KOPT-K1 (cell line): ENCODE results near the gene GDPD3.

Experiments
- H3K27ac ChIP-seq: fragments of 200-600 bp; sonication (generic); 2 replicates; pipeline ENCODE4 v1.5.1; 2016; ENCODE audit warnings: antibody characterized with exemption, mild to moderate bottlenecking, low read depth, low read length; ENCODE audit not compliant: poor library complexity, severe bottlenecking
- H3K36me3 ChIP-seq: fragments of 200-600 bp; sonication (generic); 2 replicates; pipeline ENCODE4 v1.5.1; 2017; ENCODE audit warnings: antibody characterized with exemption, mild to moderate bottlenecking, low read length, moderate library complexity; ENCODE audit not compliant: insufficient read depth
- H3K9me3 ChIP-seq: fragments of 200-600 bp; sonication (generic); 2 replicates; pipeline ENCODE4 v1.5.1; 2017; ENCODE audit warnings: antibody characterized with exemption, low read length, mild to moderate bottlenecking; ENCODE audit not compliant: insufficient read depth, poor library complexity, severe bottlenecking

Gene GDPD3

GRCh38 chr16:30113031-30113710 lies at the start of gene GDPD3:
TSS of gene GDPD3 (minus strand) at chr16:30113537. CDS start at chr16:30113478, 59 bp downstream.
- no peaks in the 10 kb centered on the region for H3K9me3 ChIP-seq
- H3K27ac ChIP-seq, result no peak within 1 kb of the TSS
- H3K36me3 ChIP-seq, result peaks cover 72% of the 10 kb centered on the region

- H3K27ac ChIP-seq, result no peak overlapping the region
Observed at GRCh38 chr16:30157214-30157613, 43.9 kb upstream of the GDPD3 start.

GRCh38 chr16:30155188-30155587 lies 41.9 kb upstream of the GDPD3 start:
- Histone ChIP-seq H3K9me3 (peaks cover 1% of the 10 kb centered on the region), H3K36me3 (no peaks in the 10 kb centered on the region), H3K27ac (no peak overlapping the region)

More at GRCh38 chr16:30157214-30157613, 43.9 kb upstream of the GDPD3 start:
- no peaks in the 10 kb centered on the region for H3K9me3 ChIP-seq
- H3K36me3 ChIP-seq, result no peaks in the 10 kb centered on the region

GRCh38 chr16:30152517-30152916 lies 39.2 kb upstream of the GDPD3 start:
- Histone ChIP-seq H3K27ac (no peak overlapping the region), H3K36me3 (no peaks in the 10 kb centered on the region), H3K9me3 (peaks cover 18% of the 10 kb centered on the region)

- Histone ChIP-seq H3K9me3 (peaks cover 18% of the 10 kb centered on the region), H3K36me3 (no peaks in the 10 kb centered on the region), H3K27ac (no peak overlapping the region)
Observed at GRCh38 chr16:30151091-30151490, 37.8 kb upstream of the GDPD3 start.

GRCh38 chr16:30149250-30149930 lies 36.1 kb upstream of the GDPD3 start:
- no peak overlapping the region for H3K27ac ChIP-seq
- peaks cover 18% of the 10 kb centered on the region for H3K9me3 ChIP-seq
- H3K36me3 ChIP-seq, result no peaks in the 10 kb centered on the region

GRCh38 chr16:30147843-30148510 lies 34.6 kb upstream of the GDPD3 start:
- Histone ChIP-seq H3K27ac (no peak overlapping the region), H3K36me3 (no peaks in the 10 kb centered on the region), H3K9me3 (peaks cover 18% of the 10 kb centered on the region)

GRCh38 chr16:30145657-30146056 lies 32.3 kb upstream of the GDPD3 start:
- H3K9me3 ChIP-seq, result peaks cover 18% of the 10 kb centered on the region
- H3K27ac ChIP-seq, result no peak overlapping the region
- H3K36me3 ChIP-seq, result no peaks in the 10 kb centered on the region

- no peak overlapping the region for H3K27ac ChIP-seq
- peaks cover 14% of the 10 kb centered on the region for H3K9me3 ChIP-seq
- no peaks in the 10 kb centered on the region for H3K36me3 ChIP-seq
Observed at GRCh38 chr16:30144917-30145316, 31.6 kb upstream of the GDPD3 start.

GRCh38 chr16:30144017-30144416 lies 30.7 kb upstream of the GDPD3 start:
- no peak overlapping the region for H3K27ac ChIP-seq
- peaks cover 5% of the 10 kb centered on the region for H3K9me3 ChIP-seq
- no peaks in the 10 kb centered on the region for H3K36me3 ChIP-seq

- Histone ChIP-seq H3K9me3 (no peaks in the 10 kb centered on the region), H3K36me3 (no peaks in the 10 kb centered on the region), H3K27ac (no peak overlapping the region)
Observed at GRCh38 chr16:30143347-30143702, 30.0 kb upstream of the GDPD3 start.

GRCh38 chr16:30142672-30143346 lies 29.5 kb upstream of the GDPD3 start:
- Histone ChIP-seq H3K36me3 (no peaks in the 10 kb centered on the region), H3K27ac (no peak overlapping the region), H3K9me3 (no peaks in the 10 kb centered on the region)

GRCh38 chr16:30141750-30142149 lies 28.4 kb upstream of the GDPD3 start:
- no peak overlapping the region for H3K27ac ChIP-seq
- H3K9me3 ChIP-seq, result no peaks in the 10 kb centered on the region
- H3K36me3 ChIP-seq, result no peaks in the 10 kb centered on the region

GRCh38 chr16:30139583-30140481 lies 26.5 kb upstream of the GDPD3 start:
- no peaks in the 10 kb centered on the region for H3K9me3 ChIP-seq
- no peaks in the 10 kb centered on the region for H3K36me3 ChIP-seq
- H3K27ac ChIP-seq, result no peak overlapping the region
